K562 (cell line): ENCODE measurements around the gene HADH. TPM values are rescaled to one million over a fixed set of nuclear protein-coding genes. Genes with fewer than 3 reads are reported as not detected.

ENCODE experiments used
- ATAC-seq: fragments of 200-7000 bp; cut with Tn5 transposase; 3 replicates; pipeline ENCODE4 v1.9.1; 2020; ENCODE audit warnings: moderate library complexity
- BruUV-seq: library from RNA; stranded (reverse); fragments of 400-500 nt; replicated peaks from 2 replicates; lab custom pipeline; 2021; lab: Mats Ljungman, UMichigan
- CTCF ChIA-PET: fragments of 300-600 bp; formaldehyde crosslinking; extraction: SDS; loops from one replicate; lab custom pipeline; 2021; ENCODE audit warnings: low intra/inter-chr PET ratio; lab: Yijun Ruan, JAX
- POLR2A ChIA-PET: fragments of 300-600, 350-650 bp; sonication (Branson Sonifier 250); formaldehyde crosslinking; extraction: SDS; loops from one replicate; lab custom pipeline; 2021; ENCODE audit warnings: antibody characterized with exemption, inconsistent platforms; lab: Yijun Ruan, JAX
- DNase-seq, 4 experiments: peaks; one replicate each; pipeline versions ENCODE4 v3.0.0 to v3.0.0-alpha.2; 2011 to 2018; ENCODE audit warnings: low spot score in 3 of 4, mixed read lengths in 3 of 4; ENCODE audit errors: extremely low read depth in 1 of 4
- FAIRE-seq: peaks from 2 replicates; lab custom pipeline; 2011; peaks lifted over from hg19 to GRCh38; lab: Jason Lieb, UNC
- H2AFZ ChIP-seq: 2 replicates; pipeline ENCODE4 v1.6.0; 2011; ENCODE audit warnings: low read depth, low read length, control low read depth, inconsistent platforms
- H3K27ac ChIP-seq: fragments of 200-600 bp; 3 replicates; pipeline ENCODE4 v1.8.0; 2011; ENCODE audit warnings: low read depth, mild to moderate bottlenecking, control low read depth, inconsistent platforms, low read length, moderate library complexity, mixed read lengths; ENCODE audit errors: extremely low read depth
- H3K27me3 ChIP-seq, 2 experiments: fragments of 300-600 bp in 1 of 2; 2 replicates in 1 of 2; 3 replicates in 1 of 2; pipeline versions ENCODE4 v1.6.0 to v1.8.0; 2011; ENCODE audit warnings: inconsistent platforms in 2 of 2, low read length in 2 of 2, mild to moderate bottlenecking in 1 of 2, mixed read lengths in 1 of 2, moderate library complexity in 1 of 2; ENCODE audit not compliant: control insufficient read depth in 2 of 2, insufficient read depth in 2 of 2
- H3K36me3 ChIP-seq: fragments of 300-600 bp; 3 replicates; pipeline ENCODE4 v1.8.0; 2011; ENCODE audit warnings: mild to moderate bottlenecking, low read length, inconsistent platforms; ENCODE audit not compliant: control insufficient read depth, insufficient read depth
- H3K4me1 ChIP-seq, 2 experiments: fragments of 200-600 bp in 1 of 2; replicated peaks in 1 of 2; 2 replicates in 1 of 2; 3 replicates in 1 of 2; pipeline versions ENCODE4 v1.5.1 to v1.8.0; 2011; ENCODE audit warnings: inconsistent platforms in 2 of 2, low read length in 2 of 2, mild to moderate bottlenecking in 1 of 2, mixed read lengths in 1 of 2, moderate library complexity in 1 of 2; ENCODE audit not compliant: control insufficient read depth in 2 of 2, insufficient read depth in 2 of 2
- H3K4me2 ChIP-seq: 2 replicates; pipeline ENCODE4 v1.6.1; 2011; ENCODE audit warnings: low read length, control low read depth, inconsistent platforms, mixed read lengths; ENCODE audit not compliant: insufficient read depth
- H3K4me3 ChIP-seq: fragments of 200-600 bp; sonication (generic), shearing (Covaris generic); 2 replicates; pipeline ENCODE4 v1.5.1; 2016; ENCODE audit warnings: control low read depth, inconsistent platforms
- H3K79me2 ChIP-seq: fragments of 200-600 bp; 3 replicates; pipeline ENCODE4 v1.8.0; 2011; ENCODE audit warnings: low read length, inconsistent platforms; ENCODE audit not compliant: control insufficient read depth, insufficient read depth
- H3K9ac ChIP-seq, 2 experiments: 2 replicates each; pipeline versions ENCODE4 v1.6.0 to v1.6.1; 2011; ENCODE audit warnings: low read depth in 2 of 2, low read length in 2 of 2, control low read depth in 1 of 2, inconsistent platforms in 1 of 2, mild to moderate bottlenecking in 1 of 2, mixed read lengths in 1 of 2; ENCODE audit not compliant: insufficient read depth in 1 of 2
- H3K9me1 ChIP-seq: one replicate; pipeline ENCODE4 v1.6.0; 2011; ENCODE audit warnings: inconsistent platforms, mild to moderate bottlenecking, low read length, moderate library complexity; ENCODE audit not compliant: control insufficient read depth, insufficient read depth
- H3K9me3 ChIP-seq: replicated peaks from 2 replicates; pipeline ENCODE4 v1.5.1; 2011; ENCODE audit warnings: low read depth, low read length, inconsistent platforms; ENCODE audit not compliant: control insufficient read depth, insufficient read depth
- H4K20me1 ChIP-seq: replicated peaks from 2 replicates; pipeline ENCODE4 v1.6.1; 2011; ENCODE audit warnings: low read length, inconsistent platforms, mixed read lengths; ENCODE audit not compliant: control insufficient read depth, insufficient read depth
- BDP1 ChIP-seq: IDR thresholded peaks from 3 replicates; pipeline ENCODE4 v1.6.1; 2011; ENCODE audit not compliant: insufficient read length, insufficient read depth
- CHD4 ChIP-seq: fragments of 200-600 bp; sonication (generic); IDR thresholded peaks from 3 replicates; pipeline ENCODE4 v1.6.1; 2012; ENCODE audit warnings: low read depth, mild to moderate bottlenecking, mixed read lengths, low read length, inconsistent platforms; ENCODE audit not compliant: insufficient read depth, insufficient replicate concordance, poor library complexity, severe bottlenecking
- EHMT2 ChIP-seq: fragments of 450-650 bp; IDR thresholded peaks from 2 replicates; pipeline ENCODE4 v1.6.1; 2018; ENCODE audit warnings: antibody characterized with exemption
- ELF1 ChIP-seq: fragments of 200-800 bp; sonication (Bioruptor generic); IDR thresholded peaks from 2 replicates; pipeline ENCODE4 v1.6.1; 2016; ENCODE audit warnings: missing genetic modification characterization, missing compliant biosample characterization
- HOXB6 ChIP-seq: fragments of 250-450 bp; sonication (Bioruptor Pico); IDR thresholded peaks from 2 replicates; pipeline ENCODE4 v1.5.1; 2022; ENCODE audit warnings: mild to moderate bottlenecking, borderline replicate concordance
- MEF2D ChIP-seq: conservative IDR thresholded peaks from 2 replicates; pipeline ENCODE4 v1.6.1; 2016; ENCODE audit warnings: low read depth, missing genetic modification characterization, missing compliant biosample characterization
- SMAD1 ChIP-seq: fragments of 150-350 bp; IDR thresholded peaks from 2 replicates; pipeline ENCODE4 v1.6.1; 2014; ENCODE audit warnings: low read length, low read depth; ENCODE audit not compliant: partially characterized antibody
- SMC3 ChIP-seq: conservative IDR thresholded peaks from 2 replicates; pipeline ENCODE4 v1.6.1; 2011; ENCODE audit warnings: low read depth, low read length, improper control_type of control experiment; ENCODE audit not compliant: insufficient read depth
- THRAP3 ChIP-seq: fragments of 450-650 bp; IDR thresholded peaks from 2 replicates; pipeline ENCODE4 v1.6.1; 2016; ENCODE audit warnings: mild to moderate bottlenecking, inconsistent platforms, borderline replicate concordance
- ZNF217 ChIP-seq: sonication (generic); formaldehyde crosslinking; IDR thresholded peaks from 2 replicates; pipeline ENCODE4 v1.8.0; 2022; ENCODE audit warnings: mild to moderate bottlenecking, missing genetic modification reagents
- ZSCAN32 ChIP-seq: fragments of 450-650 bp; formaldehyde crosslinking; IDR thresholded peaks from 2 replicates; pipeline ENCODE4 v1.4.0; 2020; ENCODE audit warnings: mild to moderate bottlenecking, moderate library complexity
- WGBS: fragments of 100-300 bp; shearing (Covaris generic); methylation state at CpG from one replicate; pipeline ENCODE4 v1.1.6; 2016; ENCODE audit warnings: low coverage, mixed read lengths; ENCODE audit not compliant: insufficient coverage; ENCODE audit errors: missing lambda C conversion rate; 5-methylcytosine and 5-hydroxymethylcytosine counted together
- in situ Hi-C: fragments of 300-500 bp; cut with MboI; formaldehyde crosslinking; loops from 4 replicates; pipeline ENCODE4 v1.15.0; 2018; ENCODE audit warnings: inconsistent platforms, mixed read lengths
- intact Hi-C: fragments of 100-400 bp; cut with micrococcal nuclease; formaldehyde crosslinking; loops from 2 replicates; pipeline ENCODE4 v1.14.2; 2022
- polyA plus RNA-seq, 8 experiments: library from polyadenylated mRNA; depleted of rRNA in 4 of 8; stranded (reverse) in 5 of 8; unstranded in 3 of 8; fragments of >200 nt; fragmentation: Nextera tagmentation in 2 of 8; fragmentation: Illumina TruSeq in 1 of 8; extraction: Ambion mirVana in 2 of 8; extraction: Trizol in 1 of 8; gene quantifications; 2 replicates each; pipeline versions ENCODE4 v1.2.1 to v1.2.3, GENCODE V29; 2011 to 2014; ENCODE audit warnings: inconsistent platforms in 1 of 8, missing spikeins in 1 of 8
- total RNA-seq, 7 experiments: library from RNA; depleted of rRNA in 6 of 7; stranded (reverse); fragments of >200 nt in 6 of 7; fragmentation: Illumina TruSeq in 2 of 7; extraction: Trizol in 2 of 7; gene quantifications; 2 replicates each; pipeline versions ENCODE4 v1.2.1 to v1.2.3, GENCODE V29; 2011 to 2021; ENCODE audit warnings: low replicate concordance in 1 of 7
- TF ChIP-seq, protein P1 (sequence below): fragments of 250-450 bp; sonication (Bioruptor Pico); IDR thresholded peaks from 2 replicates; pipeline ENCODE4 v1.5.1; 2021; ENCODE audit warnings: mild to moderate bottlenecking
- TF ChIP-seq, protein P2 (sequence below), 3 experiments: IDR thresholded peaks in 2 of 3; conservative IDR thresholded peaks in 1 of 3; 2 replicates each; pipeline ENCODE4 v1.5.1; 2011 to 2012; ENCODE audit warnings: low read length in 3 of 3, mild to moderate bottlenecking in 3 of 3, control low read depth in 2 of 3, improper control_type of control experiment in 1 of 3, inconsistent platforms in 1 of 3, low read depth in 1 of 3, mixed read lengths in 1 of 3, moderate library complexity in 1 of 3; ENCODE audit not compliant: insufficient read depth in 2 of 3
- TF ChIP-seq, protein P3 (sequence below): fragments of 450-650 bp; IDR thresholded peaks from 2 replicates; pipeline ENCODE4 v1.6.1; 2017; ENCODE audit warnings: mild to moderate bottlenecking, moderate library complexity

Gene HADH
- total and polyA plus RNA-seq, 9 of the 15 experiments (the other 6 are each of a cell fraction or from before 2014, with no cell fraction given), result 9.4 to 73.3 (median 32.8) TPM

DNA sequence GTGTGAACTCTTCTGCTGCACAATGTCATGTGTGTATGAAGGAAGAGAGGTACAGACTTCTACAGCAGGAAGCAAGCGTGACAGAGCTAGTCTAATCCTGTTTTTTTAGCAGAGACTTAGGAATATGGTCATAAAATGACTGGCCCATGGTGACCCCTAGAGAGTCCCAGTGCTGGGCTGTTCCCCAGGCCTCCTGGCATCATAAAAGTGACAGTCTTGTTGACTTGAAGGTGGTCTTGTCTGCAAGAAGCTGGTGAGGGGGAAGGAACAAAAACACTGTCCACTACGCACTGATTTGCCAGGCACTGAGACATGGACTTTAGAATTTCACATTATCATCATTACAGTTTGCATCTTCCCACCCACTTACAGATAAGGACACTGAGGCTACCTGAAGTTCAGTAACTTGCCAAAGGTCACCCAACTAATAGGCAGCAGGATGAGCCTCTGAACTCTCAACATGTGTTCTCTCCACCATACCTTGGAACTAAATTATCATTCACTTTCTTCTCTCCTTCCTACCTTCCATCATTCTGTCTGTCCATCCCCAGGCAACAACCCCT, 63.0 kb downstream of the HADH start:
- POLR2A ChIA-PET, result no interaction called here
- no peaks in the 10 kb centered on the region for H4K20me1 ChIP-seq
- no peak for DNase-seq
- no peaks in the 10 kb centered on the region for H3K79me2 ChIP-seq
- in situ Hi-C loops, result no loop called here
- TF ChIP-seq CHD4, result no peak
- no peak for TF ChIP-seq ELF1 (tag)
- TF ChIP-seq EHMT2, result no peak
- TF ChIP-seq, protein P1, sequence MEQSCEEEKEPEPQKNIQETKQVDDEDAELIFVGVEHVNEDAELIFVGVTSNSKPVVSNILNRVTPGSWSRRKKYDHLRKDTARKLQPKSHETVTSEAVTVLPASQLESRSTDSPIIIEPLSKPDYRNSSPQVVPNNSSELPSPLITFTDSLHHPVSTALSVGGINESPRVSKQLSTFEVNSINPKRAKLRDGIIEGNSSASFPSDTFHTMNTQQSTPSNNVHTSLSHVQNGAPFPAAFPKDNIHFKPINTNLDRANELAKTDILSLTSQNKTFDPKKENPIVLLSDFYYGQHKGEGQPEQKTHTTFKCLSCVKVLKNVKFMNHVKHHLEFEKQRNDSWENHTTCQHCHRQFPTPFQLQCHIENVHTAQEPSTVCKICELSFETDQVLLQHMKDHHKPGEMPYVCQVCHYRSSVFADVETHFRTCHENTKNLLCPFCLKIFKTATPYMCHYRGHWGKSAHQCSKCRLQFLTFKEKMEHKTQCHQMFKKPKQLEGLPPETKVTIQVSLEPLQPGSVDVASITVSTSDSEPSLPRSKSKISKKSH (CRISPR knock-in tag), result no peak
- TF ChIP-seq BDP1, result no peak
- no peak for TF ChIP-seq HOXB6 (CRISPR knock-in tag)
- no peak for TF ChIP-seq ZSCAN32
- TF ChIP-seq THRAP3, result no peak
- TF ChIP-seq SMAD1, result no peak
- no peak for TF ChIP-seq SMC3
- TF ChIP-seq, protein P2, sequence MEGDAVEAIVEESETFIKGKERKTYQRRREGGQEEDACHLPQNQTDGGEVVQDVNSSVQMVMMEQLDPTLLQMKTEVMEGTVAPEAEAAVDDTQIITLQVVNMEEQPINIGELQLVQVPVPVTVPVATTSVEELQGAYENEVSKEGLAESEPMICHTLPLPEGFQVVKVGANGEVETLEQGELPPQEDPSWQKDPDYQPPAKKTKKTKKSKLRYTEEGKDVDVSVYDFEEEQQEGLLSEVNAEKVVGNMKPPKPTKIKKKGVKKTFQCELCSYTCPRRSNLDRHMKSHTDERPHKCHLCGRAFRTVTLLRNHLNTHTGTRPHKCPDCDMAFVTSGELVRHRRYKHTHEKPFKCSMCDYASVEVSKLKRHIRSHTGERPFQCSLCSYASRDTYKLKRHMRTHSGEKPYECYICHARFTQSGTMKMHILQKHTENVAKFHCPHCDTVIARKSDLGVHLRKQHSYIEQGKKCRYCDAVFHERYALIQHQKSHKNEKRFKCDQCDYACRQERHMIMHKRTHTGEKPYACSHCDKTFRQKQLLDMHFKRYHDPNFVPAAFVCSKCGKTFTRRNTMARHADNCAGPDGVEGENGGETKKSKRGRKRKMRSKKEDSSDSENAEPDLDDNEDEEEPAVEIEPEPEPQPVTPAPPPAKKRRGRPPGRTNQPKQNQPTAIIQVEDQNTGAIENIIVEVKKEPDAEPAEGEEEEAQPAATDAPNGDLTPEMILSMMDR (IDR thresholded peaks at IDR 0.05 in 2 of 3, conservative IDR thresholded peaks at IDR 0.05 in 1 of 3; ENCODE audit: insufficient read depth in 2 of 3, low read depth in 1 of 3, low read length in 3 of 3), result no peak
- TF ChIP-seq MEF2D, result no peak
- TF ChIP-seq, protein P3, sequence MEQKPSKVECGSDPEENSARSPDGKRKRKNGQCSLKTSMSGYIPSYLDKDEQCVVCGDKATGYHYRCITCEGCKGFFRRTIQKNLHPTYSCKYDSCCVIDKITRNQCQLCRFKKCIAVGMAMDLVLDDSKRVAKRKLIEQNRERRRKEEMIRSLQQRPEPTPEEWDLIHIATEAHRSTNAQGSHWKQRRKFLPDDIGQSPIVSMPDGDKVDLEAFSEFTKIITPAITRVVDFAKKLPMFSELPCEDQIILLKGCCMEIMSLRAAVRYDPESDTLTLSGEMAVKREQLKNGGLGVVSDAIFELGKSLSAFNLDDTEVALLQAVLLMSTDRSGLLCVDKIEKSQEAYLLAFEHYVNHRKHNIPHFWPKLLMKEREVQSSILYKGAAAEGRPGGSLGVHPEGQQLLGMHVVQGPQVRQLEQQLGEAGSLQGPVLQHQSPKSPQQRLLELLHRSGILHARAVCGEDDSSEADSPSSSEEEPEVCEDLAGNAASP, result no peak
- TF ChIP-seq ZNF217, result no peak
- H3K4me1 ChIP-seq, result no peaks in the 10 kb centered on the region
- H3K9me3 ChIP-seq, result no peaks in the 10 kb centered on the region
- BruUV-seq, result no TSS peak
- H2AFZ ChIP-seq, result no peak overlapping the region
- H3K9ac ChIP-seq, result no peak overlapping the region
- H3K27me3 ChIP-seq, result no peaks in the 10 kb centered on the region
- no peak for ATAC-seq
- no peak for FAIRE-seq
- no peak overlapping the region for H3K4me2 ChIP-seq
- intact Hi-C loops, result no loop called here
- H3K4me3 ChIP-seq, result no peak overlapping the region
- no peaks in the 10 kb centered on the region for H3K9me1 ChIP-seq
- no peak overlapping the region for H3K27ac ChIP-seq
- 82% methylated on average over 2 of the region's 2 CpGs for WGBS
- CTCF ChIA-PET, result no interaction called here
- peaks cover 19% of the 10 kb centered on the region; the same call in 1 of the 3 replicates for H3K36me3 ChIP-seq
